ENCODE data around the gene GALNT5.

DNA sequence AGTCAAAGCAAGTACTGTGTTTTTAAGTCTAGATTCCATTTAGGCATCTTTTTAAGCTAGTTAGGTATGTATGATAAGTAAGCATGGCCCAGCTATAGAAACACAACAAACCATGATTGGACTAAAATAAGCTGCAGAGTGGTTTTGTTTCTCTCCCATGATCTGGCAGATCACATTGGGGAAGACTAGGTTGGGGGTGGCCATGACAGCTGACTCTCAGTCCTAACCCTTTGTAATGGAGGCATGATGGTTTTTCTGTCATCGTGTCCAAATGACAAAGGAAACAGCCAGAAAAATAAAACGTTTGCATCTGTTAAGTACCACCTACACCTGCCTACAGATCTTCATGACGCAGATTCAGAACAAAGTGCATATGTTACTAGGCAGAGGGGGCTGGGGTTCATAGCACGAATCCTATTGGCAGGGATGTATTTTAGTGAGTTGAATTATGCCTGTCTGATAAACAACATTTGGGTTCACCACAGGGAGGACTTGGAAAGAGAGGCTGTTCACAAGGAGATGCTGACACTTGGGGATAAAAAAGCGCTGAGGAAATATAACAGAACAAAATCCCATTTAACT is 33.8 kb upstream of the GALNT5 start:
- TF ChIP-seq, protein P1, sequence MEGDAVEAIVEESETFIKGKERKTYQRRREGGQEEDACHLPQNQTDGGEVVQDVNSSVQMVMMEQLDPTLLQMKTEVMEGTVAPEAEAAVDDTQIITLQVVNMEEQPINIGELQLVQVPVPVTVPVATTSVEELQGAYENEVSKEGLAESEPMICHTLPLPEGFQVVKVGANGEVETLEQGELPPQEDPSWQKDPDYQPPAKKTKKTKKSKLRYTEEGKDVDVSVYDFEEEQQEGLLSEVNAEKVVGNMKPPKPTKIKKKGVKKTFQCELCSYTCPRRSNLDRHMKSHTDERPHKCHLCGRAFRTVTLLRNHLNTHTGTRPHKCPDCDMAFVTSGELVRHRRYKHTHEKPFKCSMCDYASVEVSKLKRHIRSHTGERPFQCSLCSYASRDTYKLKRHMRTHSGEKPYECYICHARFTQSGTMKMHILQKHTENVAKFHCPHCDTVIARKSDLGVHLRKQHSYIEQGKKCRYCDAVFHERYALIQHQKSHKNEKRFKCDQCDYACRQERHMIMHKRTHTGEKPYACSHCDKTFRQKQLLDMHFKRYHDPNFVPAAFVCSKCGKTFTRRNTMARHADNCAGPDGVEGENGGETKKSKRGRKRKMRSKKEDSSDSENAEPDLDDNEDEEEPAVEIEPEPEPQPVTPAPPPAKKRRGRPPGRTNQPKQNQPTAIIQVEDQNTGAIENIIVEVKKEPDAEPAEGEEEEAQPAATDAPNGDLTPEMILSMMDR (conservative IDR thresholded peaks at IDR 0.05; ENCODE audit: low read depth, low read length), result no peak
- no peak for TF ChIP-seq EZH2 (IDR thresholded peaks at IDR 0.05; ENCODE audit: borderline replicate concordance, low read depth, low read length, poor library complexity, severe bottlenecking)

Data from A673 (cell line).